ENCODE measurements around the gene CDK8. TPM values are rescaled to one million over a fixed set of nuclear protein-coding genes. Genes with fewer than 3 reads are reported as not detected.

The CDK8 gene
- total RNA-seq, 3 donors from 2014 or later (not counting 1 experiment from before 2014, with no cell fraction given), result 10.0 to 13.1 (median 10.9) TPM

GRCh38 chr13:26377038-26377437, 123.1 kb downstream of the CDK8 start:
- peak in 1 of 2 donors; percentile 27 for DNase-seq
- Histone ChIP-seq H3K4me3 (ENCODE audit: low read length) (no peak overlapping the region), H3K27ac (ENCODE audit: low read length) (no peak overlapping the region), H3K36me3 (ENCODE audit: control insufficient read depth, insufficient read depth, low read length) (no peaks in the 10 kb centered on the region), H3K4me1 (ENCODE audit: control insufficient read depth, insufficient read depth, low read length) (no peaks in the 10 kb centered on the region), H3K9me3 (ENCODE audit: control insufficient read depth, insufficient read depth, low read length) (no peaks in the 10 kb centered on the region), H3K27me3 (ENCODE audit: control insufficient read depth, insufficient read depth, low read length) (no peaks in the 10 kb centered on the region)
- Mint-ChIP-seq H3K27me3 (ENCODE audit: low read depth in 2 of 2) (no peaks in the 10 kb centered on the region), H3K9me3 (no peaks in the 10 kb centered on the region), H3K36me3 (no peaks in the 10 kb centered on the region), H3K4me3 (no peak overlapping the region), H3K4me1 (peaks cover 24 to 30% of the 10 kb centered on the region in 2 donors), H3K27ac (no peak overlapping the region)
- intact Hi-C loops (cut with micrococcal nuclease), result no loop called here
- ATAC-seq, result peak in 2 of 3 donors; percentile 44 to 51
- no peak for TF ChIP-seq CTCF (IDR thresholded peaks at IDR 0.05)

- DNase-seq (no peak), ATAC-seq (no peak)
- Mint-ChIP-seq H3K4me1 (peaks cover 28 to 32% of the 10 kb centered on the region in 2 donors), H3K27ac (no peak overlapping the region), H3K36me3 (no peaks in the 10 kb centered on the region), H3K9me3 (no peaks in the 10 kb centered on the region), H3K27me3 (ENCODE audit: low read depth in 2 of 2) (no peaks in the 10 kb centered on the region), H3K4me3 (no peak overlapping the region)
- H3K27ac ChIP-seq (ENCODE audit: low read length), result no peak overlapping the region
- no peak overlapping the region for H3K4me3 ChIP-seq (ENCODE audit: low read length)
- intact Hi-C loops (cut with micrococcal nuclease), result no loop called here
- no peaks in the 10 kb centered on the region for H3K4me1 ChIP-seq (ENCODE audit: control insufficient read depth, insufficient read depth, low read length)
- no peaks in the 10 kb centered on the region for H3K9me3 ChIP-seq (ENCODE audit: control insufficient read depth, insufficient read depth, low read length)
- H3K36me3 ChIP-seq (ENCODE audit: control insufficient read depth, insufficient read depth, low read length), result no peaks in the 10 kb centered on the region
- H3K27me3 ChIP-seq (ENCODE audit: control insufficient read depth, insufficient read depth, low read length), result no peaks in the 10 kb centered on the region
- WGBS (ENCODE audit: insufficient coverage), result 100% methylated on average over 3 of the region's 3 CpGs
- TF ChIP-seq CTCF (IDR thresholded peaks at IDR 0.05), result no peak
Measured at GRCh38 chr13:26378116-26378515, 124.2 kb downstream of the CDK8 start.

DNA sequence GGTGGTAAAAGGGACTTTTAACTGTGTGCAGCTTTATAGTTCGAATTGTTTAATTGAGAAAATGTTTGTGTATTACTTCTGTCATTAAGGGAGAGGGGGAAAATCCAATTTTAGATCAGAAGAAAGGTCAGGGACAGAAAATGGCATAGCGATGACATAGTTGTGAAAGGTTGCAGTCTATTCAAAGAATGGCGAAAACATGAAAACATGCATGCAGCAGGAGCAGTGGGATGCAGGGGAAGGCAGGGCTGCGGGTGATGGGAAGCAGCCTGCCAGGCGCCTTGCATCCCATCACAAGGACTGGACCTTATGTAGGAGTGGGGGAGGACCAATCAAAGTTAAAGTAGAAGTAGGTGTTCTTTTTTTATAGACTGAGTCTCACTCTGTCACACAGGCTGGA, 125.9 kb downstream of the CDK8 start:
- H3K27ac Mint-ChIP-seq, result no peak overlapping the region
- no peaks in the 10 kb centered on the region for H3K36me3 ChIP-seq (ENCODE audit: control insufficient read depth, insufficient read depth, low read length)
- no peak for TF ChIP-seq CTCF (IDR thresholded peaks at IDR 0.05)

DNA sequence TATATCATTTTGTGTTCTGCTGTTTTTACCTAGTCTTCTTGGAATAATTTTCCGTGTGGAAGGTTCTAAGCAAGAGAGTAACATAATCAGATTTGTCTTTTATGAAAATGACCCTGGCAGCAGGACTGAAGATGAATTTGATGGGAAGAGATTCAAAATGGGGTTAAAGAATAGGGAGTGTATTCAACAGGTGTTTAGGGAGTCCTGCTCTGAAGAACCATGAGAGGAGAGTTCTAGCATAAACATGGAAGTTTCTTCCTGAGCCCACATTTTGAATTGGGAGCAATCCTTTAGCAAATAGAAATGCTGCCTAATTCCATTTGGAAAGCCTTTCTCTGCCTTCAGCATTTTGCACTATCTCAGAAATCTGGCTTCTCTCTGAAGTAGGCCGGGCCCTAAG, 127.0 kb downstream of the CDK8 start:
- intact Hi-C loops (cut with micrococcal nuclease), result no loop called here
- no peak overlapping the region for H3K4me3 Mint-ChIP-seq
- no peaks in the 10 kb centered on the region for H3K9me3 Mint-ChIP-seq
- no peaks in the 10 kb centered on the region for H3K27me3 ChIP-seq (ENCODE audit: control insufficient read depth, insufficient read depth, low read length)
- H3K4me1 Mint-ChIP-seq, result peaks cover 26 to 31% of the 10 kb centered on the region in 2 donors
- H3K27ac ChIP-seq (ENCODE audit: low read length), result no peak overlapping the region
- no peaks in the 10 kb centered on the region for H3K36me3 ChIP-seq (ENCODE audit: control insufficient read depth, insufficient read depth, low read length)
- 91% methylated on average over 2 of the region's 2 CpGs for WGBS (ENCODE audit: insufficient coverage)
- H3K36me3 Mint-ChIP-seq, result peaks cover 1% of the 10 kb centered on the region
- no peak for TF ChIP-seq CTCF (IDR thresholded peaks at IDR 0.05)
- DNase-seq (no peak), ATAC-seq (no peak)
- H3K4me3 ChIP-seq (ENCODE audit: low read length), result no peak overlapping the region
- H3K4me1 ChIP-seq (ENCODE audit: control insufficient read depth, insufficient read depth, low read length), result no peaks in the 10 kb centered on the region
- H3K9me3 ChIP-seq (ENCODE audit: control insufficient read depth, insufficient read depth, low read length), result no peaks in the 10 kb centered on the region
- no peaks in the 10 kb centered on the region for H3K27me3 Mint-ChIP-seq (ENCODE audit: low read depth in 2 of 2)
- H3K27ac Mint-ChIP-seq, result peak overlapping the region in 1 of 2 donors; percentile 58

More for the DNA sequence above, 125.9 kb downstream of the CDK8 start:
- Histone ChIP-seq H3K9me3 (ENCODE audit: control insufficient read depth, insufficient read depth, low read length) (no peaks in the 10 kb centered on the region), H3K27ac (ENCODE audit: low read length) (no peak overlapping the region), H3K4me1 (ENCODE audit: control insufficient read depth, insufficient read depth, low read length) (no peaks in the 10 kb centered on the region), H3K4me3 (ENCODE audit: low read length) (no peak overlapping the region), H3K27me3 (ENCODE audit: control insufficient read depth, insufficient read depth, low read length) (no peaks in the 10 kb centered on the region)
- intact Hi-C loops (cut with micrococcal nuclease), result no loop called here
- Mint-ChIP-seq H3K36me3 (no peaks in the 10 kb centered on the region), H3K4me1 (peaks cover 26 to 31% of the 10 kb centered on the region in 2 donors), H3K4me3 (no peak overlapping the region), H3K9me3 (no peaks in the 10 kb centered on the region), H3K27me3 (ENCODE audit: low read depth in 2 of 2) (no peaks in the 10 kb centered on the region)
- ATAC-seq (no peak), DNase-seq (no peak)
- 99% methylated on average over 5 of the region's 5 CpGs for WGBS (ENCODE audit: insufficient coverage)
